Measurements from ENCODE around the gene PPP1R7. TPM values are rescaled to one million over a fixed set of nuclear protein-coding genes. Genes with fewer than 3 reads are reported as not detected.

The PPP1R7 gene
- polyA plus RNA-seq, 1 experiment = 99.0 TPM

DNA sequence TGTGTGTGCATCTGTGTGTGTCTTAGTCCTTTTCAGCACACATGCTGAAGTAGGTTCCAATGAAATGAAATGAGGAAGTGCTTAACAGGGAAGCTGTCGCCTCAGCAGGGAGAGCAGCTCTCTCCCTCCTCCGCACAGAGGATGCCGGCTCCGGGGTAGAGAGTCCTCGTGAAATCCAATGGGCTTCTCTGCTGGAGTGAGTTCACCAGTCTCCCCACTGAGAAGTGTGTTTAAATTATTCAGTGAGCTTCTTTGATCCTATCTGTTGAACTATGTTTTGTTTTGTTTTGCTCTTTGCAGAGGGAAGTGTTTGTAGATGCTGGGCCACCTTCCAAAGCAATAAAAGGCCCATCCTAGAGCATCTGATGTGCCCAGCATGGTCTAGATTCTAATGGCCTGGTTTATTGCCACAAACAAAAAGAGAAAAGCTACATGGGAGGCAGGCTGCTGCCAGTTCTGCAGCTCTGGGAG lies 6.7 kb downstream of the PPP1R7 start:
- Histone ChIP-seq H3K27ac (ENCODE audit: low read depth, low read length) (no peak overlapping the region), H3K27me3 (ENCODE audit: control insufficient read depth, insufficient read depth, low read length) (no peaks in the 10 kb centered on the region), H3K9me3 (ENCODE audit: control insufficient read depth, insufficient read depth, low read length) (no peaks in the 10 kb centered on the region), H3K4me3 (ENCODE audit: low read depth, low read length) (no peak overlapping the region)
- POLR2A ChIA-PET = no interaction called here
- no peak for DNase-seq (ENCODE audit: low read depth, low spot score)
- TF ChIP-seq, protein P1, sequence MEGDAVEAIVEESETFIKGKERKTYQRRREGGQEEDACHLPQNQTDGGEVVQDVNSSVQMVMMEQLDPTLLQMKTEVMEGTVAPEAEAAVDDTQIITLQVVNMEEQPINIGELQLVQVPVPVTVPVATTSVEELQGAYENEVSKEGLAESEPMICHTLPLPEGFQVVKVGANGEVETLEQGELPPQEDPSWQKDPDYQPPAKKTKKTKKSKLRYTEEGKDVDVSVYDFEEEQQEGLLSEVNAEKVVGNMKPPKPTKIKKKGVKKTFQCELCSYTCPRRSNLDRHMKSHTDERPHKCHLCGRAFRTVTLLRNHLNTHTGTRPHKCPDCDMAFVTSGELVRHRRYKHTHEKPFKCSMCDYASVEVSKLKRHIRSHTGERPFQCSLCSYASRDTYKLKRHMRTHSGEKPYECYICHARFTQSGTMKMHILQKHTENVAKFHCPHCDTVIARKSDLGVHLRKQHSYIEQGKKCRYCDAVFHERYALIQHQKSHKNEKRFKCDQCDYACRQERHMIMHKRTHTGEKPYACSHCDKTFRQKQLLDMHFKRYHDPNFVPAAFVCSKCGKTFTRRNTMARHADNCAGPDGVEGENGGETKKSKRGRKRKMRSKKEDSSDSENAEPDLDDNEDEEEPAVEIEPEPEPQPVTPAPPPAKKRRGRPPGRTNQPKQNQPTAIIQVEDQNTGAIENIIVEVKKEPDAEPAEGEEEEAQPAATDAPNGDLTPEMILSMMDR (IDR thresholded peaks at IDR 0.05; ENCODE audit: low read depth, low read length) = no peak
- CTCF ChIA-PET = no interaction called here

DNA sequence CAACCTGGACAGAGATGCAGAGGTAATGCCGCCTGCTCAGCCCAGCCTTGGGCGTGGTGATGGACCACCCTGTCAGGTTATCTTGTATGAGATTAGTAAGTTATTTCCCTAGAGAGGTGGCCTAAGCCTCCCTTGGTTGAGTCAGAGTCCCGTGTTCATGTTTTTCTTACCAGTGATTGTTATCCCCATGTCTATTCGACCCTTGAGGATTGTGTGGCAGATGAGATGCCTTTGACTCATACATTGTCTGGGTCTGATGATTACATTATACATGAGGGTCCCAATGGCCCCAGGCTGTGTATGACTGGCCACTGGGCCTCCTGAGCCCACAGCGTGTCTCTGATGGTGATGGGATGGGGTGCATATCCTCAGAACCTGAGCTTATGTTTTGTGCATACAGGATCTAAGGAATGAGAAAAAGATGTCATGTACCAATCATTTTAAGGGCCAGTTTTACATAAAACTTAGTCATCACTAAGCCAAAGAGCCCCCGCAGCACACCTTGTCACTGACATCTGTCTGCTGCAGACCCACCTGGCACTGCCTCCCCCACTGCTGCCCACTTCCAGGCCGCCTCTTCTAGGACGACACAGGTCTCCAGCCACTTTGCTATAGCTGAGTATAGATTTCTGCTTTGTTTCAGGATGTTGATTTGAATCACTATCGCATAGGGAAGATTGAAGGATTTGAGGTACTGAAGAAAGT lies 7.7 kb downstream of the PPP1R7 start:
- DNase-seq (ENCODE audit: low read depth, low spot score) = no peak
- CTCF ChIA-PET = no interaction called here
- no peak overlapping the region for H3K27ac ChIP-seq (ENCODE audit: low read depth, low read length)

DNA sequence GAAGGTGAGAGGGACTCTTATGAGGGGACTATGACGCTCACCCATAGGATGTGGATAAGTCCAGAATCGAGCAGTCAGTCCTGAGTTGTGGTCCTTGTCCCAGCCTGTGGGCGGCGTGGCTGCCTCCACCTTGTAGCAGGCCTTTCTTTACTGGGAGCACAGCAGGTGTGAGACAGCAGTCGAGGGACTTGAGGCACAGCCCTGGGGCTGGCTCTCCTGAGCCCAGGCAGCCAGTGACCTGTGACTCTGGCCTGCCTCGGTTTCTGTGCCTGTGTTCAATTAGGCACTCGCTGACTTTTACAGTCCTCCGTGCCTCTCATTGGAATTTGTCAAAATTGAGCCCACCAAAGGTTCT lies 8.3 kb downstream of the PPP1R7 start:
- Histone ChIP-seq H3K27ac (ENCODE audit: low read depth, low read length) (peak overlapping the region; percentile 4), H3K4me3 (ENCODE audit: low read depth, low read length) (no peak overlapping the region), H3K9me3 (ENCODE audit: control insufficient read depth, insufficient read depth, low read length) (no peaks in the 10 kb centered on the region), H3K27me3 (ENCODE audit: control insufficient read depth, insufficient read depth, low read length) (no peaks in the 10 kb centered on the region)
- CTCF ChIA-PET = no interaction called here
- TF ChIP-seq, protein P1 (IDR thresholded peaks at IDR 0.05; ENCODE audit: low read depth, low read length) = no peak
- DNase-seq (ENCODE audit: low read depth, low spot score) = no peak
- POLR2A ChIA-PET = interaction anchor here (0.6 kb wide), 1 partner anchor 15 kb away, joined by 7 read pairs; no protein-coding TSS in a partner anchor

More for the DNA sequence above, 7.7 kb downstream of the PPP1R7 start:
- POLR2A ChIA-PET = interaction anchor here (0.6 kb wide), 1 partner anchor 15 kb away, joined by 7 read pairs; no protein-coding TSS in a partner anchor
- TF ChIP-seq, protein P1 (IDR thresholded peaks at IDR 0.05; ENCODE audit: low read depth, low read length) = no peak
- no peak overlapping the region for H3K4me3 ChIP-seq (ENCODE audit: low read depth, low read length)
- no peaks in the 10 kb centered on the region for H3K9me3 ChIP-seq (ENCODE audit: control insufficient read depth, insufficient read depth, low read length)
- no peaks in the 10 kb centered on the region for H3K27me3 ChIP-seq (ENCODE audit: control insufficient read depth, insufficient read depth, low read length)

DNA sequence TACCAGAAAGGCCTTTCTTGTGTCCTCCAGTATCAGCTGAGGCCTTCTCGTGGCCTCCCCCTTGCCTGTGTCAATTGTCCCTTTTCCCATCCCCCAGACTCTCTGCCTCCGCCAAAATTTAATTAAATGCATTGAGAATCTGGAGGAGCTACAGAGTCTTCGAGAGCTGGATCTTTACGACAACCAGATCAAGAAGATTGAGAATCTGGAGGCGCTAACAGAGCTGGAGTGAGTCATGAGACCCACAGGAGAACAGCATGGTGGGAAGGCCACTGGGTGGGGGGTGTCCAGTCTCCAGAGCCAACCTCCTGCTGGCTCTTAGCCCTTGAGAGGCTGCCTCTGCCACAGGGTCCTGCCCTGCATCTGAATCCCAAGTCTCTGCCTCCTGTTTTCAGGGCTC lies 8.8 kb downstream of the PPP1R7 start:
- no peak overlapping the region for H3K4me3 ChIP-seq (ENCODE audit: low read depth, low read length)
- no peak for DNase-seq (ENCODE audit: low read depth, low spot score)
- H3K27me3 ChIP-seq (ENCODE audit: control insufficient read depth, insufficient read depth, low read length) = no peaks in the 10 kb centered on the region
- H3K9me3 ChIP-seq (ENCODE audit: control insufficient read depth, insufficient read depth, low read length) = no peaks in the 10 kb centered on the region
- POLR2A ChIA-PET = interaction anchor here (0.6 kb wide), 1 partner anchor 14 kb away, joined by 7 read pairs; no protein-coding TSS in a partner anchor
- TF ChIP-seq, protein P1 (IDR thresholded peaks at IDR 0.05; ENCODE audit: low read depth, low read length) = no peak
- CTCF ChIA-PET = no interaction called here
- H3K27ac ChIP-seq (ENCODE audit: low read depth, low read length) = no peak overlapping the region

DNA sequence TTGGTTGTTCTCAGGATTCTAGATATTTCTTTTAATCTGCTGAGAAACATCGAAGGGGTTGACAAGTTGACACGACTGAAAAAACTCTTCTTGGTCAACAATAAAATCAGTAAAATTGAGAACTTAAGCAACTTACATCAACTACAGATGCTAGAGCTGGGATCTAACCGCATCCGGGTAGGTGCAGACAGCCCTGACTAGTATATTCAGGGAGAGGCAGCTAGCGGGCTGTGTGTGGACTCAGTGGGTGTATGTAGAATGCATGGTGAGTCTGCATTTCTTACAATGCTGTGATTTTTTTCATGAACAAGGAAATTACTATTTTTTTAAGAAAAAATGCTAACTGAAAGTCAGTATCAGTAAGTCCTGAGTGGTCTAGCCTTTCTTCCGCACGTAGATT lies 10.1 kb downstream of the PPP1R7 start:
- no peaks in the 10 kb centered on the region for H3K9me3 ChIP-seq (ENCODE audit: control insufficient read depth, insufficient read depth, low read length)
- ChIA-PET CTCF (no interaction called here), POLR2A (no interaction called here)
- H3K4me3 ChIP-seq (ENCODE audit: low read depth, low read length) = no peak overlapping the region
- TF ChIP-seq, protein P1 (IDR thresholded peaks at IDR 0.05; ENCODE audit: low read depth, low read length) = no peak
- DNase-seq (ENCODE audit: low read depth, low spot score) = no peak
- no peak overlapping the region for H3K27ac ChIP-seq (ENCODE audit: low read depth, low read length)
- H3K27me3 ChIP-seq (ENCODE audit: control insufficient read depth, insufficient read depth, low read length) = no peaks in the 10 kb centered on the region
